ENCODE results near the gene AP3D1. TPM values are rescaled to one million over a fixed set of nuclear protein-coding genes. Genes with fewer than 3 reads are reported as not detected.

Gene AP3D1
- total RNA-seq, 4 donors from 2014 or later = 71.0 to 139 (median 99.0) TPM

DNA sequence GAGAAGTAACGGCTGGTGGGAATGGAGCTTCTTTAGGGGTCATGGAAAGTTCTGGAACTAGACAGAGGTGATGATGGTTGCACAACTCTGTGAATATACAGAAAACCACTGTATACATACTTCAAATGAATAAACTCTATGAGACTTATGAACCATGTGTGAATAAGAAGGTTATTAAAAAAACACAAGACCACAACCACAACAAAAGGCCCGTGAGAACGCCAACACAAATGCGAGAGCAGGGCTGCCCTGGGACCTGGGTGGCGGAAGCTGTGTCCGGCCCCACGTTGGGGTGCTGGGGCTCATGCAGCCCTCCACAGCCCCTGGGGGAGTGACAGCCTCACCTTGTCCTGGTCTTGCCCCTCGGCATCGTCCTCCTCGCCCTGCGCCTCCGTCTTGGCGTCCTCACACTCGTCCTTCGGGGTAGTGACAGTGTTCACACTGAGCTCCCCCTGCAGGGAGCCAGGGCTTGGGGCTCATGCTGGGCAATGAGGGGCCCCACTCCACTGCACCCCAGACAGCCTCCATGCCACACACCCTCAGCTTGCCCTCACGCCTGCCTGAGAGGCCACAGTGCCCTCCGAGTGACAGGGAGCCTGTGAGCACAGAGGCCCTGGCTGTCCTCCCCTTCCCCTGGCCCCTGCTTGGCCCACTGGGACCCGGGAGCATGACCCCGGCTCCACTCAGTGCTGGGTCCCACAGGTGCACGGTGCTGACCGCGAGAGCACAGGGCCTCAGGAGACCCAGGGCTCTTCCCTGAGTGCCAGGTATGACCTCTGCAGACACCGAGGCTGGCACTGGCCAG is 38.6 kb downstream of the AP3D1 start:
- DNase-seq (no peak), ATAC-seq (no peak)
- in situ Hi-C loops (cut with MboI; ENCODE audit: low sequenced_read_pairs in 4 of 4) = no loop called here
- Histone ChIP-seq H3K27me3 (no peaks in the 10 kb centered on the region), H3K9me3 (no peaks in the 10 kb centered on the region), H3K4me1 (no peaks in the 10 kb centered on the region), H3K27ac (no peak overlapping the region), H3K36me3 (peaks cover 0 to 100% of the 10 kb centered on the region in 2 donors), H3K4me3 (no peak overlapping the region)
- intact Hi-C loops (cut with DNase I; ENCODE audit: low total_unique reads) = no loop called here
- TF ChIP-seq POLR2A (IDR thresholded peaks at IDR 0.05) = no peak
- TF ChIP-seq, protein P1, sequence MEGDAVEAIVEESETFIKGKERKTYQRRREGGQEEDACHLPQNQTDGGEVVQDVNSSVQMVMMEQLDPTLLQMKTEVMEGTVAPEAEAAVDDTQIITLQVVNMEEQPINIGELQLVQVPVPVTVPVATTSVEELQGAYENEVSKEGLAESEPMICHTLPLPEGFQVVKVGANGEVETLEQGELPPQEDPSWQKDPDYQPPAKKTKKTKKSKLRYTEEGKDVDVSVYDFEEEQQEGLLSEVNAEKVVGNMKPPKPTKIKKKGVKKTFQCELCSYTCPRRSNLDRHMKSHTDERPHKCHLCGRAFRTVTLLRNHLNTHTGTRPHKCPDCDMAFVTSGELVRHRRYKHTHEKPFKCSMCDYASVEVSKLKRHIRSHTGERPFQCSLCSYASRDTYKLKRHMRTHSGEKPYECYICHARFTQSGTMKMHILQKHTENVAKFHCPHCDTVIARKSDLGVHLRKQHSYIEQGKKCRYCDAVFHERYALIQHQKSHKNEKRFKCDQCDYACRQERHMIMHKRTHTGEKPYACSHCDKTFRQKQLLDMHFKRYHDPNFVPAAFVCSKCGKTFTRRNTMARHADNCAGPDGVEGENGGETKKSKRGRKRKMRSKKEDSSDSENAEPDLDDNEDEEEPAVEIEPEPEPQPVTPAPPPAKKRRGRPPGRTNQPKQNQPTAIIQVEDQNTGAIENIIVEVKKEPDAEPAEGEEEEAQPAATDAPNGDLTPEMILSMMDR (IDR thresholded peaks at IDR 0.05 in 4 of 5, conservative IDR thresholded peaks at IDR 0.05 in 1 of 5) = no peak

DNA sequence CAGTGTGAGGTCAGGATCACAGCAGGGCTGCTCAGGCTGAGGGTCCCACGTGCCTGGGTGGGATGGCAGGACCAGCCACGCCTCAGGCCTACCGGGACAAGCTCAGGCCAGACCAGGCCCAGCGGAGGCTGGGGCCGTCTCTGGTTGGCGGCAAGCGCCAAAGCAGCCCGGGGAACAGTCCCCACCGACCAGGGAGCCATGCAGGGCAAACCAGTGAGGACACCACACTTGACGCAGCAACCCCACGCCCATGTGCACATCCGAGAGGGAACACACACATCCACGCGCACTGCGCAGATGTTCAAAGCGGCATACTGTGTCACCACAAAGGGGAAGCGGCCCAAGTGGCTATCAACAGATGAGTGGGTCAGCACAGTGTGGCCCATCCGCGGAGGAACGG is 39.5 kb downstream of the AP3D1 start:
- no peak for DNase-seq
- H3K4me1 ChIP-seq = no peaks in the 10 kb centered on the region
- no peaks in the 10 kb centered on the region for H3K27me3 ChIP-seq
- ATAC-seq = no peak
- H3K4me3 ChIP-seq = no peak overlapping the region
- peaks cover 0 to 94% of the 10 kb centered on the region in 2 donors for H3K36me3 ChIP-seq
- TF ChIP-seq, protein P1 (IDR thresholded peaks at IDR 0.05 in 4 of 5, conservative IDR thresholded peaks at IDR 0.05 in 1 of 5) = no peak
- TF ChIP-seq POLR2A (IDR thresholded peaks at IDR 0.05) = no peak
- H3K27ac ChIP-seq = no peak overlapping the region
- no peaks in the 10 kb centered on the region for H3K9me3 ChIP-seq
- intact Hi-C loops (cut with DNase I; ENCODE audit: low total_unique reads) (no loop called here), in situ Hi-C loops (cut with MboI; ENCODE audit: low sequenced_read_pairs in 4 of 4) (no loop called here)

DNA sequence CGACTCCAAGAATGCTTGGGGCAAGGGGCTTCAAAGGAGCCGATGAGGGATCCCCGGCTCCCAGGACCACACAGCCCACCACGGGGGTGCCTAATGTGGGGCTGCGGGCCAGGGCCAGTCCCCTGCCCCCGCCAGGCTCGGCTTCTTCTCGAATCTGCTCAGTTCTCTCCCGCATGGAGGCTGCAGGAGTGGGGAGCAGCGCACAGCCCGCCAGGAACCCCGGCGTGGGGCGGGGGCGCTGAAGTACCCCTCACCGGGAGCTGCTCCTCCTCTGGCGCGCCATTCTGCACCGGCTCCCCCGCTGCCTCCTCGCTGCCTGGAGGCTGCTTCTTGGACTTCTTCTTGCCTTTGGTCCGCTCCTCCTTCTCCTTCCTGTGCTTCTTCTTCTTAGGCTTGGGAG is 39.9 kb downstream of the AP3D1 start:
- H3K9me3 ChIP-seq = no peaks in the 10 kb centered on the region
- H3K36me3 ChIP-seq = peaks cover 0 to 92% of the 10 kb centered on the region in 2 donors
- no peak overlapping the region for H3K4me3 ChIP-seq
- no peaks in the 10 kb centered on the region for H3K27me3 ChIP-seq
- DNase-seq (no peak), ATAC-seq (no peak)
- no peak overlapping the region for H3K27ac ChIP-seq
- intact Hi-C loops (cut with DNase I; ENCODE audit: low total_unique reads) (no loop called here), in situ Hi-C loops (cut with MboI; ENCODE audit: low sequenced_read_pairs in 4 of 4) (no loop called here)
- TF ChIP-seq, protein P1 (IDR thresholded peaks at IDR 0.05 in 4 of 5, conservative IDR thresholded peaks at IDR 0.05 in 1 of 5) = no peak
- TF ChIP-seq POLR2A (IDR thresholded peaks at IDR 0.05) = no peak
- no peaks in the 10 kb centered on the region for H3K4me1 ChIP-seq

DNA sequence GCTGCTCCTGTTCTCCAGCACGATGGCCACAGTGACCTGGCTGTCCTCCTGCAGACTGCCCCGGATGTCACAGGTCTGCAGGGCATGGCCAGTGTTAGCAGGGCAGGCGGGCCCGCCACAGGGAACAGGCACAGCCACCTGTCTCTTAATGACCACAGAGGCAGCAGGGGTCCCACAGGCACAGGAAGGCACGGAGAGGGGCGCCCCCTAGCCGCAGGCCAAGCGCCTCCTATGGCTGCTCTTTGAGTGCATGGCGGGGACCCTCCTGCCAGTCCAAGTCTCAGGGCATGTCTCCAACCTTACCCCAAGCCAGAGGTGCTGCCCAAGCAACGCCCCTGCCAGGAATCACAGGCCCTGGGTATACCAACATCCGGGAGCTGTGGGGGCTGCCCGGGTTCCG is 40.5 kb downstream of the AP3D1 start:
- in situ Hi-C loops (cut with MboI; ENCODE audit: low sequenced_read_pairs in 4 of 4) (no loop called here), intact Hi-C loops (cut with DNase I; ENCODE audit: low total_unique reads) (no loop called here)
- no peaks in the 10 kb centered on the region for H3K27me3 ChIP-seq
- H3K9me3 ChIP-seq = no peaks in the 10 kb centered on the region
- peaks cover 0 to 92% of the 10 kb centered on the region in 2 donors for H3K36me3 ChIP-seq
- H3K27ac ChIP-seq = no peak overlapping the region
- TF ChIP-seq, protein P1 (IDR thresholded peaks at IDR 0.05 in 4 of 5, conservative IDR thresholded peaks at IDR 0.05 in 1 of 5) = no peak
- TF ChIP-seq POLR2A (IDR thresholded peaks at IDR 0.05) = no peak
- no peaks in the 10 kb centered on the region for H3K4me1 ChIP-seq
- DNase-seq (no peak), ATAC-seq (no peak)
- H3K4me3 ChIP-seq = no peak overlapping the region
